Activated naive CD8-positive, alpha-beta T cell treated with anti-CD3 and anti-CD28 coated beads, Interleukin-2, amount 50 U/mL, for 24 hours (primary cell): ENCODE measurements around the gene ENG.
"Not testable (repeated sequence)": the region's sequence is repeated elsewhere in the genome, so short reads cannot be mapped to it uniquely, and the experiment has no call there.

Experiments used
- ATAC-seq: fragments of 150-1000 bp; cut with Tn5 transposase; one replicate; pipeline ENCODE4 v1.10.0; 2021
- DNase-seq: peaks from one replicate; pipeline ENCODE4 v3.0.0; 2021
- H3K27ac Mint-ChIP-seq: one replicate; pipeline ENCODE4 v1.8.0; 2021; ENCODE audit warnings: mild to moderate bottlenecking, mixed read lengths
- H3K27me3 Mint-ChIP-seq: one replicate; pipeline ENCODE4 v1.8.0; 2021; ENCODE audit warnings: mixed read lengths
- H3K36me3 Mint-ChIP-seq: one replicate; pipeline ENCODE4 v1.8.0; 2021; ENCODE audit warnings: low read depth, mixed read lengths
- H3K4me1 Mint-ChIP-seq: one replicate; pipeline ENCODE4 v1.8.0; 2021; ENCODE audit warnings: mixed read lengths
- H3K4me3 Mint-ChIP-seq: one replicate; pipeline ENCODE4 v1.8.0; 2021; ENCODE audit warnings: mild to moderate bottlenecking, moderate library complexity, mixed read lengths
- H3K9me3 Mint-ChIP-seq: one replicate; pipeline ENCODE4 v1.8.0; 2021; ENCODE audit warnings: mixed read lengths

ENG gene

DNA sequence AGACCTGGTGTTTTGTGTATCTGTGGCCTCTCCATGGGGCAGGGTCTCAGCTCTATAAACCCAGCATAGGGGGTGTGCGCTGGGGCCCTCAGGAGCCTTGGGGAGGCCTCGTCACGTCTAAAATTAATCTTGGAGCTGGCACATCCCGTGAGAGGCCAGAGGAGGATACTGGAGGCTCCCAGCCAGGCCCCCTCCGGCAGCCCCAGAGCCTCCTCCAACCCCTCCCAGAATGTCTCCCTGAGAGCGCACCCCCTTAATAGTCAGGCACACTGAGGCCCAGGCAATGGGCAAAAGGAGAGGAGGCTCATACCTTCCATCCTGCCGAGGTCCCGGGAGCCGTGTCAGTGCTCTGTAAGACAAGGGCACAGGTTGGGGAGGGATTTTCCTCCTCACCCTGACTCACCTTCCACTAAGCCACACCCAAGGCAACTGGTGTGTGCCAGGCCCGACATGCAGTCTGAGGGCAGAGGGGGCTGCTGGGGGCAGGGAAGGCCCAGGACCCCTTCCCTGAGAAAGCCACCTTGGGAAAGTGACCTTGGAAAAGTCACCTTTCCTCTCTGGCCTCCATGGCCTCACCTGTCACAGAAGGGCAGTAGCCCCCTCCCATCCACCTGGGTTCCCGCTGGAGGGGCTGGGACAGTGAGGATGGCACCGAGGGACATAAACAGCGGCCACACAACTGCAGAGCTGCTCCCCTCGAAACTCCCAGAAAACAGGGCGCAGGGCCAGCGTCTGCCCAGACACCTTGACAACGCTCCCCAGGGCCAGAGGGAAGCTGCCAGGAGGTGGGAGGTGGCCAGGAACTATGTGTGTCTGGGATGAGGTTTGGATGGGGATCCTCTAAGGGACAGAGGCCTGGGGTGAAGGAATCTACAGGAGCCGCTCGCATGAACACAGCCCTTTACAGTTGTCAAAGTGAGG lies 20.1 kb upstream of the ENG start:
- Mint-ChIP-seq H3K27ac (no peak overlapping the region), H3K27me3 (peaks cover 5% of the 10 kb centered on the region), H3K9me3 (no peaks in the 10 kb centered on the region), H3K4me1 (peaks cover 7% of the 10 kb centered on the region), H3K36me3 (peaks cover 2% of the 10 kb centered on the region), H3K4me3 (no peak overlapping the region)
- DNase-seq: no peak
- ATAC-seq: no peak

DNA sequence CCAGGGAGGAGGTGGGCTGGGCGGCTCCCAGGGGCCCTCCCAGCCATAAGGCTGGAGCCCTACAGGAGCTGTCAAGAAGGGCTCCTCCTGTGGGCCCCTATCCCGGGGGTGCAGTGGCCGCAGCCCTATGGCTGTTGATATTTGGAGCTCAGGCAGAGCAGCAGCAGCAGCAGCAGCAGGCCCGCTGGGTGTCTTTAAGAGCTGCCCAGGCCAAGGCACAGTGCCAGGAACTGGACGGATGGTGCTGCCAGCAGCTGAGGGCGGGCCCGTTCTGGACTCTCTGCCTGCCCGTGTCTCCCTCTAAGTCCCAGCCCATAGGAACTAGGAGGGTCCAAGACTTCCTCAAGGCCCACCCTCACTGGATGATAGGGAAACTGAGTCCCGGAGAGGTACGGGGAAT lies 19.4 kb upstream of the ENG start:
- DNase-seq: no peak
- H3K27ac Mint-ChIP-seq: no peak overlapping the region
- H3K27me3 Mint-ChIP-seq: peaks cover 5% of the 10 kb centered on the region
- no peak for ATAC-seq
- no peaks in the 10 kb centered on the region for H3K36me3 Mint-ChIP-seq
- H3K4me1 Mint-ChIP-seq: peaks cover 7% of the 10 kb centered on the region
- H3K9me3 Mint-ChIP-seq: no peaks in the 10 kb centered on the region
- no peak overlapping the region for H3K4me3 Mint-ChIP-seq

DNA sequence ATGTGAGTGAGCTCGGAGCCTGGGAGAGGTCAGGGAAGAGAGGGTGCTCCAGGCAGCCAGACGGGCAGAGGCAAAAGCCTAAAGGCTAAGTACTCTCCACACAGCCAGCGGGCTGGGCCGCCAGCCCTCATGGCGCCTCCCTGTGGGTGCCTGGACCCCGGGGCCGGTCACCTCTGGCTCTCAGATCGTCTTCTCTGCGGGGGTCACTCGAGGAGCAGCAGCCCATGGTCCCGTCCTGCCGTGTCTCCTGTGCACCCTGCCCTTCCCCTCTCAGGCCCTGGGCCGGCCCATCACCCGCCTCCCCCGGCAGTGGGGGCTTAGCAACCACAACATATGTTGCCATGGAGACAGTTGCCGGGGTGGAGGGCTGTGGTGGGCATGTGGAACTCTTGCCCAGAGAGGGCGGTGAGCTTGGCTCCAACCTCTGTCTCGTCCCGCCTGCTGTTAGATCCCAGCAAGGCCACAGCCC lies 18.8 kb upstream of the ENG start:
- Mint-ChIP-seq H3K27ac (no peak overlapping the region), H3K4me3 (no peak overlapping the region), H3K27me3 (peaks cover 5% of the 10 kb centered on the region), H3K9me3 (no peaks in the 10 kb centered on the region), H3K4me1 (peaks cover 7% of the 10 kb centered on the region), H3K36me3 (no peaks in the 10 kb centered on the region)
- ATAC-seq (no peak), DNase-seq (no peak)

GRCh38 chr9:127872369-127873222 lies 18.1 kb upstream of the ENG start:
- Mint-ChIP-seq H3K4me1 (peaks cover 5% of the 10 kb centered on the region), H3K36me3 (no peaks in the 10 kb centered on the region), H3K4me3 (no peak overlapping the region), H3K27me3 (peaks cover 3% of the 10 kb centered on the region), H3K27ac (no peak overlapping the region), H3K9me3 (no peaks in the 10 kb centered on the region)
- ATAC-seq (no peak), DNase-seq (no peak)

- no peak overlapping the region for H3K27ac Mint-ChIP-seq
- no peak for ATAC-seq
- no peaks in the 10 kb centered on the region for H3K9me3 Mint-ChIP-seq
- no peak for DNase-seq
- no peaks in the 10 kb centered on the region for H3K27me3 Mint-ChIP-seq
- H3K4me1 Mint-ChIP-seq: no peaks in the 10 kb centered on the region
- H3K36me3 Mint-ChIP-seq: no peaks in the 10 kb centered on the region
- H3K4me3 Mint-ChIP-seq: no peak overlapping the region
Measured at GRCh38 chr9:127871531-127871930, 17.1 kb upstream of the ENG start.

GRCh38 chr9:127870887-127871286 lies 16.4 kb upstream of the ENG start:
- Mint-ChIP-seq H3K4me3 (no peak overlapping the region), H3K36me3 (no peaks in the 10 kb centered on the region), H3K27ac (no peak overlapping the region), H3K9me3 (no peaks in the 10 kb centered on the region), H3K4me1 (peaks cover 2% of the 10 kb centered on the region), H3K27me3 (no peaks in the 10 kb centered on the region)
- ATAC-seq (no peak), DNase-seq (no peak)

- H3K27me3 Mint-ChIP-seq, H3K27ac Mint-ChIP-seq, H3K4me3 Mint-ChIP-seq, DNase-seq, H3K9me3 Mint-ChIP-seq, ATAC-seq, H3K36me3 Mint-ChIP-seq, H3K4me1 Mint-ChIP-seq: not testable (repeated sequence)
Measured at GRCh38 chr9:127870153-127870491, 15.7 kb upstream of the ENG start.

- DNase-seq (peak; percentile 92), ATAC-seq (peak; percentile 79)
- Mint-ChIP-seq H3K27ac (no peak overlapping the region), H3K4me1 (peaks cover 15% of the 10 kb centered on the region), H3K36me3 (peaks cover 2% of the 10 kb centered on the region), H3K27me3 (no peaks in the 10 kb centered on the region), H3K4me3 (no peak overlapping the region), H3K9me3 (no peaks in the 10 kb centered on the region)
Measured at GRCh38 chr9:127869310-127870152, 15.1 kb upstream of the ENG start.

GRCh38 chr9:127868278-127868902 lies 13.9 kb upstream of the ENG start:
- Mint-ChIP-seq H3K27me3 (no peaks in the 10 kb centered on the region), H3K4me1 (peaks cover 16% of the 10 kb centered on the region), H3K9me3 (no peaks in the 10 kb centered on the region), H3K27ac (no peak overlapping the region), H3K4me3 (no peak overlapping the region), H3K36me3 (peaks cover 2% of the 10 kb centered on the region)
- DNase-seq (no peak), ATAC-seq (no peak)

- no peak for ATAC-seq
- Mint-ChIP-seq H3K4me3 (no peak overlapping the region), H3K27ac (no peak overlapping the region), H3K4me1 (peaks cover 22% of the 10 kb centered on the region), H3K27me3 (no peaks in the 10 kb centered on the region), H3K9me3 (no peaks in the 10 kb centered on the region), H3K36me3 (peaks cover 2% of the 10 kb centered on the region)
- no peak for DNase-seq
Measured at GRCh38 chr9:127867356-127868277, 13.2 kb upstream of the ENG start.

DNA sequence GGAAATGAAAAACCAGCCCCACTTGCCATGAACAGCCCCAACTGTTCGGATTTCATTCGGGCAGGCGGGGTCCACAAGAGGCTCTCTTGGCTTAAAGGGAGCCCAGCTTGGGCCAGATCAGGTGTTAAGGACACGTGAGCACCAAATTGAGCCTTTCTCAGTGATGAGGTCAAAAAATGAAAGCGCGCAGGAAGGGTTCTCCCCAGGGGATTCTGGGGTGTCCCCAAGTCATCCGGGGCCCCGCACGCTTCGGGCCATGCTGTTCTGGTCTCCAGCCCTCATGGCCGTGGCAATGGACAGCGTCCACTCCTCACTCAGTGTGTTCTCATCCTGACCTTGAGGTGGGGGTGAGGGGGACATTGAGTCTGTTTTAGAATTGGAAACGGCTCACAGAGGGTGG lies 12.1 kb upstream of the ENG start:
- no peak overlapping the region for H3K4me3 Mint-ChIP-seq
- no peaks in the 10 kb centered on the region for H3K27me3 Mint-ChIP-seq
- H3K36me3 Mint-ChIP-seq: peaks cover 2% of the 10 kb centered on the region
- H3K9me3 Mint-ChIP-seq: no peaks in the 10 kb centered on the region
- no peak for DNase-seq
- H3K27ac Mint-ChIP-seq: no peak overlapping the region
- peaks cover 33% of the 10 kb centered on the region for H3K4me1 Mint-ChIP-seq
- ATAC-seq: no peak

DNA sequence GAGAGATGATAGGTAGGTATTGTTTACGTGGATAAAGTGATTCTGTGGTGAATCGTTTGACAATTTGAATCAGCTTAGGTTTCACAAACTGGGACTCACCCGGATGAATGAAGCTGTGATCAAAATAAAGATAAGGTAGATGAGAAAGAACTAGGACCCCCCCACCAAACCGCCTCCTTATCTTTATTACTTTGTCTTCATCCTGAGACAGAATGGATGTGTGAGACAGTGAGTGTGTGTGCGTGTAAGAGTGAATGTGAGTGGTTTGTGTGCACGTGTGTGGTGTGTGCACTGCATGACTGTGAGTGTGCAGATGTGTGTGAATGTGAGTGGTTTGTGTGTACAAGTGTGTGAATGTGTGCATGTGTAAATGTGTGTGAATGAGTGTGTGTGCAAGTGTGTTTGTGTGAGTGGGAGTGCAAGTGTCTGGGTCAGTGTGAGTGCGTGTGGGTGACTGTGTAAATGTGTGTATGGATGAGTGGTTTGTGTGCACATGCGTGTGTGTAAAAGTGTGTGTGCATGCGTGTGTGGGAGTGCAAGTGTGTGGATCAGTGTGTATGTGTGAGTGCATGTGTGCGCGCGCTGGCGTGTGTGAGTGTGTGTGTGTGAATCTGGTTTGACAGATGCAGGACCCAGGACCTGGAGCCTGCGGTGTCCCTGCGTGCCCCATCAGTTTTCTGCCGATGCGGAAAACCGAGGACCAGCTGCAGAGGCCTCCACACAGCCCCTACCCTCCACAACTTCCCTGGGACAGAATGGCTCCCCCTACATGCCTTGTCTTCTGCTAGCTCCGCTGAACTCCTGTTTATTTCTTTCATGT lies 11.4 kb upstream of the ENG start:
- H3K36me3 Mint-ChIP-seq: peaks cover 2% of the 10 kb centered on the region
- H3K27ac Mint-ChIP-seq: peak overlapping the region; percentile 40
- peak; percentile 57 for ATAC-seq
- no peaks in the 10 kb centered on the region for H3K9me3 Mint-ChIP-seq
- no peak overlapping the region for H3K4me3 Mint-ChIP-seq
- no peaks in the 10 kb centered on the region for H3K27me3 Mint-ChIP-seq
- DNase-seq: no peak
- H3K4me1 Mint-ChIP-seq: peaks cover 39% of the 10 kb centered on the region
